ENCODE measurements around the gene PBOV1. TPM values are rescaled to one million over a fixed set of nuclear protein-coding genes. Genes with fewer than 3 reads are reported as not detected.
"Not testable (repeated sequence)": the region's sequence is repeated elsewhere in the genome, so short reads cannot be mapped to it uniquely, and the experiment has no call there.

The PBOV1 gene
- total and polyA plus RNA-seq, 7 experiments from 2014 or later: not detected

DNA sequence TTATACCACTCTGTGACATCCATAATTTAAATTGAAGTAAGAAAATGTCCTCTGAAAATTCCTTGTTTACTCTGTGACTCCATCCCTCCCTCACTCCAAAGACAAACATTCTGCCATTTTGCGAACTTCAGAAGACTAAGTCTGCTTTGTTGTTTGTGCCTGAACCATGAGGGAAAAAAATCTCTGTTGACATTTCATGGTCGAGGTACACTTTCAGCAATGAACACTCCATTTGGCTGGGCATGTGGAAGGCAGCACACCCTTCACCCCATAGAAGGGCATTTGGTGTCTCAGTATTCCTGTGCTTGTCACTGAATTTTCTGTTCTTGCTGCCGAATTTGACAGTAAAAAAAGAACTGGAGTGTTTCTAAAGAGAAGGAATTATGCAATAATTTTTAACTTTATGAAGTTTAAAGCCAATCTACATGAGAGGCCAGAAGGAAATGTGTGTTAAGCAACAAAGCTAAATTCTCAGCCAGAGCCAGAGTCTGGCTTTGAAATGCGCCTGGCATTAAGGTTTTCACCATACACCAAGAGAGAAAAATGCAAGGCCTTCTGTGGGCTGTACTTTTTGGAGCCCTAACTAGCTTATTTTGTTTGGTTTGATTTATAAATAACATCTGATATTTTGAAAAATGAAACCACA is 4.7 kb upstream of the PBOV1 start:
- Mint-ChIP-seq H3K9me3 (peaks cover 0 to 2% (median 0%) of the 10 kb centered on the region in 11 donors), H3K4me3 (no peak overlapping the region), H3K4me1 (no peaks in the 10 kb centered on the region), H3K27me3 (peaks cover 15 to 41% (median 35%) of the 10 kb centered on the region in 5 donors), H3K27ac (no peak overlapping the region), H3K36me3 (no peaks in the 10 kb centered on the region)
- H3K9me3 ChIP-seq (ENCODE audit: control insufficient read depth in 2 of 3, low read length in 3 of 3): no peaks in the 10 kb centered on the region
- H3K4me1 ChIP-seq (ENCODE audit: control insufficient read depth in 2 of 2, insufficient read depth in 2 of 2, low read length in 2 of 2): no peaks in the 10 kb centered on the region
- DNase-seq (no peak), ATAC-seq (no peak)
- ChIA-PET CTCF (no interaction called here), POLR2A (no interaction called here)
- no peak overlapping the region for H3K4me3 ChIP-seq (ENCODE audit: low read length)
- H3K27ac ChIP-seq (ENCODE audit: low read depth, low read length): no peak overlapping the region
- intact Hi-C loops (cut with micrococcal nuclease): no loop called here
- H3K36me3 ChIP-seq (ENCODE audit: control insufficient read depth in 2 of 3, insufficient read depth in 3 of 3, low read length in 3 of 3): no peaks in the 10 kb centered on the region
- no peaks in the 10 kb centered on the region for H3K27me3 ChIP-seq (ENCODE audit: control insufficient read depth in 2 of 2, insufficient read depth in 2 of 2, low read length in 2 of 2)

DNA sequence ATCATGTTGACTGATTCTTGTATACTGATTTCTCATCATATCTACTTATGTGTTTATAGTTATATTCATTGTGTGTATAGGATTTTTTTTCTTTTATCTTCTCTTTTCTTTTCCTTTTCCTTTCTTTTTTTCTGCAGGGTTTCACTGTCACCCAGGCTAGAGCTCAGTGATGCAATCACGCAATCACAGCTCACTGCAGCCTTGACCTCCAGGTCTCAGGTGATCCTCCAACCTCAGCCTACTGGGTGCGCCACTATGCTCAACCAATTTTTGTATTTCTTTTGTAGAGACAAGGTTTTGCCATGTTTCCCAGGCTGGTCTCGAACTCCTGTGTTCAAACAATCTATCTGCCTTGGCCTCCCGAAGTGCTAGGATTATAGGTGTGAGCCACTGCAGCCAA is 1.6 kb upstream of the PBOV1 start:
- ChIA-PET POLR2A (no interaction called here), CTCF (no interaction called here)
- Mint-ChIP-seq H3K9me3 (peaks cover 0 to 3% (median 0%) of the 10 kb centered on the region in 11 donors), H3K27me3 (peaks cover 21 to 46% (median 35%) of the 10 kb centered on the region in 5 donors), H3K27ac (no peak overlapping the region), H3K4me3 (no peak overlapping the region), H3K4me1 (no peaks in the 10 kb centered on the region), H3K36me3 (no peaks in the 10 kb centered on the region)
- H3K27ac ChIP-seq (ENCODE audit: low read depth, low read length): no peak overlapping the region
- no peaks in the 10 kb centered on the region for H3K36me3 ChIP-seq (ENCODE audit: control insufficient read depth in 2 of 3, insufficient read depth in 3 of 3, low read length in 3 of 3)
- no peak for ATAC-seq
- intact Hi-C loops (cut with micrococcal nuclease): no loop called here
- no peaks in the 10 kb centered on the region for H3K27me3 ChIP-seq (ENCODE audit: control insufficient read depth in 2 of 2, insufficient read depth in 2 of 2, low read length in 2 of 2)
- no peaks in the 10 kb centered on the region for H3K9me3 ChIP-seq (ENCODE audit: control insufficient read depth in 2 of 3, low read length in 3 of 3)
- no peak overlapping the region for H3K4me3 ChIP-seq (ENCODE audit: low read length)
- no peaks in the 10 kb centered on the region for H3K4me1 ChIP-seq (ENCODE audit: control insufficient read depth in 2 of 2, insufficient read depth in 2 of 2, low read length in 2 of 2)
- no peak for DNase-seq

DNA sequence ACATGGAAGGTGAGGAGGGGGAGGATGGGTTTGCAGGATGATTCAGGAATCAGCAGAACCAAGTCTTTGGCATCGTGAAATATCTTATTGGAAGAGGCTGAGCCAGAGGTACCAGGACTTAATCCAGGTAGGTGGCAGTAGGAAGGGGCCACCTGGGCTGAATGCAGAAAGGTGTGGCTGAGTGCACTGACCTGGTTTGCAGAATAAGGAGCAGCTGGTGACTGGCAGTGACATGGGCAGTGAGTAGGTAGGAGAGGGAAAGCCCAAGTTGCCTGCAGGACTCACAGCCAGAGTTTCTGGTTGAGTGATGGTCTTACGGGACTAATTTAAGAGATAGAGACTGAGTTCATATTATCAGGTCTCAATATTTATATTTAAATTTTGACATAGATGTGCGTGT is 1.1 kb upstream of the PBOV1 start:
- intact Hi-C loops (cut with micrococcal nuclease): no loop called here
- H3K27ac ChIP-seq (ENCODE audit: low read depth, low read length): no peak overlapping the region
- H3K4me1 ChIP-seq (ENCODE audit: control insufficient read depth in 2 of 2, insufficient read depth in 2 of 2, low read length in 2 of 2): no peaks in the 10 kb centered on the region
- no peak overlapping the region for H3K4me3 ChIP-seq (ENCODE audit: low read length)
- H3K9me3 ChIP-seq (ENCODE audit: control insufficient read depth in 2 of 3, low read length in 3 of 3): no peaks in the 10 kb centered on the region
- H3K36me3 Mint-ChIP-seq: no peaks in the 10 kb centered on the region
- POLR2A ChIA-PET: no interaction called here
- no peak for DNase-seq
- ATAC-seq: no peak
- no peak overlapping the region for H3K27ac Mint-ChIP-seq
- no peaks in the 10 kb centered on the region for H3K4me1 Mint-ChIP-seq
- CTCF ChIA-PET: no interaction called here
- no peaks in the 10 kb centered on the region for H3K27me3 ChIP-seq (ENCODE audit: control insufficient read depth in 2 of 2, insufficient read depth in 2 of 2, low read length in 2 of 2)
- peaks cover 0 to 3% (median 0%) of the 10 kb centered on the region in 11 donors for H3K9me3 Mint-ChIP-seq
- no peak overlapping the region for H3K4me3 Mint-ChIP-seq
- no peaks in the 10 kb centered on the region for H3K36me3 ChIP-seq (ENCODE audit: control insufficient read depth in 2 of 3, insufficient read depth in 3 of 3, low read length in 3 of 3)
- peaks cover 24 to 45% (median 35%) of the 10 kb centered on the region in 5 donors for H3K27me3 Mint-ChIP-seq

DNA sequence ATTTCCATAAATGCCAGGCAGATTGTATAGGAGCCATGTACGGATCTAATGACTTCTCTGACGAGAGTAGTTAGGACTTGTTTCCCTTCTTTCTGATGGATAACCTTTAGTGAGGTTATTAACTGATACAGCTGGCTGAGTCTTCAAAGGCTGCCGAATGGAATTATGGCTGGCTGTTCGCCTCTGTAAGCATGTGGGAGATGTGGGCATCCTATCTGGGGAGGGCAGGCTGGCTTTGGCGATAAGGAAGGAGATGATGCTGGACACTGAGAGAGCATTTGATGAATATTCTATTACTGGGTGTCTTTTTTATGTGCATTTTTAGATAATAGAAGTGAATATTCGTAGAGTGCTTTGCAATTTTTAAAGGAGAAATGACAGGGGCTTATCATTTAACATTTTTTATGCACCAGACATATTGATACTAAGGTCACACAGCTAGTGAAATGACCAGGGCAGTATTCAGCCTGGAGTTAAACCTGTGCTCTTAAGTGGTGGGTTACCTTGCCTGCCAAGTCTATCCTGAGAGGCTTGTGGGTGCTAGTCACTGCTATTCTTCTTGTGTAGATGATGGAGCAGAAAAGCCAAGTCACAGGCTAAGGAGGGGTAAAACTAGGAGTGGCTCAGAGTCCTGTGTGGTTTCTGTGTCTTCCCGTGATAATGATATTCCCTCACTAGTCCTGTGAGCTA is 3.1 kb downstream of the PBOV1 start:
- Histone ChIP-seq H3K27ac (ENCODE audit: low read depth, low read length) (no peak overlapping the region), H3K27me3 (ENCODE audit: control insufficient read depth in 2 of 2, insufficient read depth in 2 of 2, low read length in 2 of 2) (no peaks in the 10 kb centered on the region), H3K36me3 (ENCODE audit: control insufficient read depth in 2 of 3, insufficient read depth in 3 of 3, low read length in 3 of 3) (no peaks in the 10 kb centered on the region), H3K9me3 (ENCODE audit: control insufficient read depth in 2 of 3, low read length in 3 of 3) (no peaks in the 10 kb centered on the region), H3K4me1 (ENCODE audit: control insufficient read depth in 2 of 2, insufficient read depth in 2 of 2, low read length in 2 of 2) (no peaks in the 10 kb centered on the region), H3K4me3 (ENCODE audit: low read length) (no peak overlapping the region)
- Mint-ChIP-seq H3K4me3 (no peak overlapping the region), H3K4me1 (no peaks in the 10 kb centered on the region), H3K36me3 (no peaks in the 10 kb centered on the region), H3K27ac (no peak overlapping the region), H3K27me3 (peaks cover 15 to 46% (median 28%) of the 10 kb centered on the region in 5 donors), H3K9me3 (peaks cover 0 to 4% (median 0%) of the 10 kb centered on the region in 11 donors)
- ChIA-PET POLR2A (no interaction called here), CTCF (no interaction called here)
- no peak for ATAC-seq
- DNase-seq: no peak
- intact Hi-C loops (cut with micrococcal nuclease): no loop called here

DNA sequence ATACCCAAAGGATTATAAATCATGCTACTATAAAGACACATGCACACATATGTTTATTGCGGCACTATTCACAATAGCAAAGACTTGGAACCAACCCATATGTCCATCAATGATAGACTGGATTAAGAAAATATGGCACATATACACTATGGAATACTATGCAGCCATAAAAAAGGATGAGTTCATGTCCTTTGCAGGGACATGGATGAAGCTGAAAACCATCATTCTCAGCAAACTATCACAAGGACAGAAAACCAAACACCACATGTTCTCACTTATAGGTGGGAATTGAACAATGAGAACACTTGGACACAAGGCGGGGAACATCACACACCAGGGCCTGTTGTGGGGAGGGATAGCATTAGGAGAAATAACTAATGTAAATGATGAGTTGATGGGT is 5.8 kb downstream of the PBOV1 start:
- DNase-seq; H3K9me3 ChIP-seq (ENCODE audit: control insufficient read depth in 2 of 3, low read length in 3 of 3); H3K4me1 ChIP-seq (ENCODE audit: control insufficient read depth in 2 of 2, insufficient read depth in 2 of 2, low read length in 2 of 2); intact Hi-C loops (cut with micrococcal nuclease); H3K4me3 Mint-ChIP-seq; H3K27me3 ChIP-seq (ENCODE audit: control insufficient read depth in 2 of 2, insufficient read depth in 2 of 2, low read length in 2 of 2); H3K36me3 ChIP-seq (ENCODE audit: control insufficient read depth in 2 of 3, insufficient read depth in 3 of 3, low read length in 3 of 3); H3K4me3 ChIP-seq (ENCODE audit: low read length); H3K36me3 Mint-ChIP-seq; CTCF ChIA-PET; ATAC-seq; POLR2A ChIA-PET; H3K27ac Mint-ChIP-seq; H3K9me3 Mint-ChIP-seq; H3K27ac ChIP-seq (ENCODE audit: low read depth, low read length); H3K4me1 Mint-ChIP-seq: not testable (repeated sequence)
- peaks cover 15 to 47% (median 22%) of the 10 kb centered on the region in 5 donors for H3K27me3 Mint-ChIP-seq

DNA sequence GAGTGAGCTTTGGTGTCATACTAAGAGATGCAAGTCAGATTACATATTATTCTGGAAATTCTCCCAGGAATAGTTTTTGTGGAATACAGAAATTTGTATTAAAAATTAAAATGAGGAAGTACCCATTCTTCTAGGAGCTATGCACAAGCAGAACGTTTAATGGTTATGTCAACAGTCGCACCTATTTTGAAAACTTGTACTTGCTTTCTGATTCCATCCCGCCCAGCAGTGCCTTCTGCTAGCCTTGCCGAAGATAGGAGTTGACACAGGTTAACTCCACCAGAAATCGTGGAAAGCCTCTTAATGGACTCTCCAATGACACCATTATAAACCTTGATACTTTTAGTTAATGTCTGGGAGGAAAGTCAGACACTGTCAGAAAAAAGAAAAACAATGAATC is 6.7 kb downstream of the PBOV1 start:
- Mint-ChIP-seq H3K27ac (no peak overlapping the region), H3K9me3 (peaks cover 0 to 4% (median 0%) of the 10 kb centered on the region in 11 donors), H3K27me3 (peaks cover 15 to 48% (median 29%) of the 10 kb centered on the region in 5 donors), H3K4me1 (peaks cover 0 to 2% (median 0%) of the 10 kb centered on the region in 7 donors), H3K36me3 (no peaks in the 10 kb centered on the region), H3K4me3 (no peak overlapping the region)
- intact Hi-C loops (cut with micrococcal nuclease): loop anchor here in 1 of 2 donors (1.0 kb wide), 1 partner anchor 95 kb away; no protein-coding TSS in a partner anchor
- no peaks in the 10 kb centered on the region for H3K4me1 ChIP-seq (ENCODE audit: control insufficient read depth in 2 of 2, insufficient read depth in 2 of 2, low read length in 2 of 2)
- H3K27me3 ChIP-seq (ENCODE audit: control insufficient read depth in 2 of 2, insufficient read depth in 2 of 2, low read length in 2 of 2): no peaks in the 10 kb centered on the region
- ChIA-PET POLR2A (no interaction called here), CTCF (no interaction called here)
- H3K4me3 ChIP-seq (ENCODE audit: low read length): no peak overlapping the region
- no peak overlapping the region for H3K27ac ChIP-seq (ENCODE audit: low read depth, low read length)
- H3K9me3 ChIP-seq (ENCODE audit: control insufficient read depth in 2 of 3, low read length in 3 of 3): no peaks in the 10 kb centered on the region
- no peak for ATAC-seq
- no peaks in the 10 kb centered on the region for H3K36me3 ChIP-seq (ENCODE audit: control insufficient read depth in 2 of 3, insufficient read depth in 3 of 3, low read length in 3 of 3)
- no peak for DNase-seq

Measured in naive thymus-derived CD4-positive, alpha-beta T cell (primary cell).